SK-N-SH treated with all-trans-retinoic acid at 6 μM for 48 hours (cell line): Measurements from ENCODE around the gene GPR27.

ENCODE experiments used
- ATAC-seq: fragments of 200-7000 bp; cut with Tn5 transposase; 3 replicates; pipeline ENCODE4 v1.9.1; 2020; ENCODE audit warnings: mild to moderate bottlenecking, moderate library complexity
- ARNTL ChIP-seq: fragments of 450-650 bp; formaldehyde crosslinking; IDR thresholded peaks from 2 replicates; pipeline ENCODE4 v1.5.0; 2020; ENCODE audit warnings: low read depth, mild to moderate bottlenecking, moderate library complexity, borderline replicate concordance
- BACH2 ChIP-seq: fragments of 250-450 bp; sonication (Bioruptor Pico); IDR thresholded peaks from 2 replicates; pipeline ENCODE4 v1.9.0; 2021; ENCODE audit warnings: mild to moderate bottlenecking, borderline replicate concordance
- CSRNP3 ChIP-seq: fragments of 250-450 bp; sonication (Bioruptor Pico); IDR thresholded peaks from 2 replicates; pipeline ENCODE4 v1.5.1; 2021; ENCODE audit warnings: mild to moderate bottlenecking, moderate library complexity
- ESRRG ChIP-seq: fragments of 250-450 bp; sonication (Bioruptor Pico); IDR thresholded peaks from 2 replicates; pipeline ENCODE4 v1.6.1; 2021; ENCODE audit warnings: mild to moderate bottlenecking
- GLIS3 ChIP-seq: fragments of 250-450 bp; sonication (Bioruptor Pico); IDR thresholded peaks from 2 replicates; pipeline ENCODE4 v1.5.0; 2020; ENCODE audit warnings: mild to moderate bottlenecking, moderate library complexity
- ISL1 ChIP-seq: fragments of 250-450 bp; sonication (Bioruptor Pico); IDR thresholded peaks from 2 replicates; pipeline ENCODE4 v2.1.2; 2022; ENCODE audit warnings: mild to moderate bottlenecking, moderate library complexity
- OSR1 ChIP-seq: fragments of 250-450 bp; sonication (Bioruptor Pico); IDR thresholded peaks from 2 replicates; pipeline ENCODE4 v1.8.0; 2022; ENCODE audit warnings: moderate library complexity, mild to moderate bottlenecking, inconsistent platforms
- PPARA ChIP-seq: fragments of 250-450 bp; sonication (Bioruptor Pico); IDR thresholded peaks from 2 replicates; pipeline ENCODE4 v1.5.0; 2020; ENCODE audit warnings: mild to moderate bottlenecking, borderline replicate concordance
- SNAI2 ChIP-seq: fragments of 250-450 bp; sonication (Bioruptor Pico); IDR thresholded peaks from 2 replicates; pipeline ENCODE4 v1.5.0; 2020; ENCODE audit warnings: mild to moderate bottlenecking, moderate library complexity
- TOX ChIP-seq: fragments of 250-450 bp; sonication (Bioruptor Pico); IDR thresholded peaks from 2 replicates; pipeline ENCODE4 v1.8.0; 2021; ENCODE audit warnings: mild to moderate bottlenecking, moderate library complexity, borderline replicate concordance
- TSHZ2 ChIP-seq: fragments of 250-450 bp; sonication (Bioruptor Pico); IDR thresholded peaks from 2 replicates; pipeline ENCODE4 v1.5.0; 2020; ENCODE audit warnings: mild to moderate bottlenecking, moderate library complexity
- ZC3H10 ChIP-seq: fragments of 250-450 bp; sonication (Bioruptor Pico); IDR thresholded peaks from 2 replicates; pipeline ENCODE4 v1.5.1; 2021; ENCODE audit warnings: mild to moderate bottlenecking, moderate library complexity
- ZFP30 ChIP-seq: fragments of 450-650 bp; formaldehyde crosslinking; IDR thresholded peaks from 2 replicates; pipeline ENCODE4 v1.5.0; 2022; ENCODE audit warnings: mild to moderate bottlenecking, moderate library complexity
- ZNF565 ChIP-seq: fragments of 450-650 bp; formaldehyde crosslinking; conservative IDR thresholded peaks from 2 replicates; pipeline ENCODE4 v1.5.0; 2020; ENCODE audit warnings: low read depth, mild to moderate bottlenecking, moderate library complexity
- ZNF70 ChIP-seq: fragments of 450-650 bp; formaldehyde crosslinking; IDR thresholded peaks from 2 replicates; pipeline ENCODE4 v1.5.0; 2020; ENCODE audit warnings: mild to moderate bottlenecking, moderate library complexity
- ZNF8 ChIP-seq: fragments of 450-650 bp; formaldehyde crosslinking; IDR thresholded peaks from 2 replicates; pipeline ENCODE4 v1.5.0; 2020; ENCODE audit warnings: mild to moderate bottlenecking, moderate library complexity
- TF ChIP-seq, protein P1 (sequence below): fragments of 250-450 bp; sonication (Bioruptor Pico); IDR thresholded peaks from 2 replicates; pipeline ENCODE4 v1.5.1; 2020; ENCODE audit warnings: low read depth, mild to moderate bottlenecking, moderate library complexity
- TF ChIP-seq, protein P2 (sequence below): fragments of 250-450 bp; sonication (Bioruptor Pico); IDR thresholded peaks from 2 replicates; pipeline ENCODE4 v1.8.0; 2021; ENCODE audit warnings: low read depth, mild to moderate bottlenecking, moderate library complexity, borderline replicate concordance
- TF ChIP-seq, protein P3 (sequence below): fragments of 250-450 bp; sonication (Bioruptor Pico); IDR thresholded peaks from 2 replicates; pipeline ENCODE4 v1.8.0; 2020; ENCODE audit warnings: mild to moderate bottlenecking, moderate library complexity, borderline replicate concordance

GPR27 gene

GRCh38 chr3:71784201-71784913 lies 30.7 kb downstream of the GPR27 start (continued):
- TF ChIP-seq, protein P1, sequence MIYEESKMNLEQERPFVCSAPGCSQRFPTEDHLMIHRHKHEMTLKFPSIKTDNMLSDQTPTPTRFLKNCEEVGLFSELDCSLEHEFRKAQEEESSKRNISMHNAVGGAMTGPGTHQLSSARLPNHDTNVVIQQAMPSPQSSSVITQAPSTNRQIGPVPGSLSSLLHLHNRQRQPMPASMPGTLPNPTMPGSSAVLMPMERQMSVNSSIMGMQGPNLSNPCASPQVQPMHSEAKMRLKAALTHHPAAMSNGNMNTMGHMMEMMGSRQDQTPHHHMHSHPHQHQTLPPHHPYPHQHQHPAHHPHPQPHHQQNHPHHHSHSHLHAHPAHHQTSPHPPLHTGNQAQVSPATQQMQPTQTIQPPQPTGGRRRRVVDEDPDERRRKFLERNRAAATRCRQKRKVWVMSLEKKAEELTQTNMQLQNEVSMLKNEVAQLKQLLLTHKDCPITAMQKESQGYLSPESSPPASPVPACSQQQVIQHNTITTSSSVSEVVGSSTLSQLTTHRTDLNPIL (CRISPR knock-in tag): no peak
- TF ChIP-seq ZNF8 (CRISPR knock-in tag): no peak
- TF ChIP-seq, protein P2, sequence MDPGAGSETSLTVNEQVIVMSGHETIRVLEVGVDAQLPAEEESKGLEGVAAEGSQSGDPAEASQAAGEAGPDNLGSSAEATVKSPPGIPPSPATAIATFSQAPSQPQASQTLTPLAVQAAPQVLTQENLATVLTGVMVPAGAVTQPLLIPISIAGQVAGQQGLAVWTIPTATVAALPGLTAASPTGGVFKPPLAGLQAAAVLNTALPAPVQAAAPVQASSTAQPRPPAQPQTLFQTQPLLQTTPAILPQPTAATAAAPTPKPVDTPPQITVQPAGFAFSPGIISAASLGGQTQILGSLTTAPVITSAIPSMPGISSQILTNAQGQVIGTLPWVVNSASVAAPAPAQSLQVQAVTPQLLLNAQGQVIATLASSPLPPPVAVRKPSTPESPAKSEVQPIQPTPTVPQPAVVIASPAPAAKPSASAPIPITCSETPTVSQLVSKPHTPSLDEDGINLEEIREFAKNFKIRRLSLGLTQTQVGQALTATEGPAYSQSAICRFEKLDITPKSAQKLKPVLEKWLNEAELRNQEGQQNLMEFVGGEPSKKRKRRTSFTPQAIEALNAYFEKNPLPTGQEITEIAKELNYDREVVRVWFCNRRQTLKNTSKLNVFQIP (CRISPR knock-in tag): no peak
- TF ChIP-seq ISL1: no peak
- no peak for TF ChIP-seq ZC3H10 (CRISPR knock-in tag)

DNA sequence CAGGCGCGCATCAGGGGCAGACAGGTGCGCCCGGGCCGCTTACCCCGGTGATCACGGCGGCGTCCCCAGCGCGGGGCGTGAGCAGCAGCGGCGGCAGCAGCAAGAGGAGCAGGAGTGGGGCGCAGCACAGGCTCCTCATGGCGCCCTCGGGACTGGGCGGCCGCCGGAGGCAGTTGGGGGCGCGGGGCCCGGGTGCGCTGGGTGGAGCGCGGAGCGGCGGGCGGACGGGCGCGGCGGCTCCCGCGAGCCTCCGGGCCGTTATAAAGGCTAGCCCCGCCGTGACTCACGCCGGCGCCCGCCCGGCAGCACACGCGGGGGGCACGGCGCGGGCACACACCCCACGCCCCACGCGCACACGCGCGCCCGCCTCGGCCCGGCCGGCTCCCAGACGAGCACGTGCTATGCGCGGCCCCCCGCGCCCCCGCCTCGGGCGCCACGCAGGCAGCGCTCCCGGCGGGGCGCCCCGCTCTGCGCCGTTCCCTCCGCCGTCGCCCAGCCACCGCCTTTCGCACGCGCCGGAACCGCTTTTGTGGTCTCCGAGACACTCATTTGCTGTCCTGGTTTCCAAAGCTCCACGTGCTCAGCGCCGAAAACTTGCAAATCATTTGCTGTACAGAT lies 31.4 kb downstream of the GPR27 start, which contains the start of gene PROK2:
Gene PROK2, minus strand, starts transcription at position 235 of the 618 bp plus-strand sequence. Its CDS starts 96 bp downstream, at position 139.
- ATAC-seq: no peak
- no peak for TF ChIP-seq ISL1
- no peak for TF ChIP-seq CSRNP3 (CRISPR knock-in tag)
- TF ChIP-seq, protein P1 (CRISPR knock-in tag): no peak
- no peak for TF ChIP-seq OSR1 (CRISPR knock-in tag)
- no peak for TF ChIP-seq ZNF565 (CRISPR knock-in tag)
- TF ChIP-seq ZFP30 (CRISPR knock-in tag): no peak

GRCh38 chr3:71785532-71786216 lies 32.0 kb downstream of the GPR27 start:
- ATAC-seq: no peak
- TF ChIP-seq BACH2 (no peak), SNAI2 (CRISPR knock-in tag) (no peak), ARNTL (CRISPR knock-in tag) (no peak), TSHZ2 (CRISPR knock-in tag) (no peak), PPARA (CRISPR knock-in tag) (no peak), GLIS3 (CRISPR knock-in tag) (no peak), ZNF70 (CRISPR knock-in tag) (no peak), ZC3H10 (CRISPR knock-in tag) (no peak), ISL1 (no peak), ESRRG (CRISPR knock-in tag) (no peak), TOX (CRISPR knock-in tag) (no peak), ZNF8 (CRISPR knock-in tag) (no peak)
- TF ChIP-seq, protein P1 (CRISPR knock-in tag): no peak
- TF ChIP-seq, protein P2 (CRISPR knock-in tag): no peak
- TF ChIP-seq, protein P3, sequence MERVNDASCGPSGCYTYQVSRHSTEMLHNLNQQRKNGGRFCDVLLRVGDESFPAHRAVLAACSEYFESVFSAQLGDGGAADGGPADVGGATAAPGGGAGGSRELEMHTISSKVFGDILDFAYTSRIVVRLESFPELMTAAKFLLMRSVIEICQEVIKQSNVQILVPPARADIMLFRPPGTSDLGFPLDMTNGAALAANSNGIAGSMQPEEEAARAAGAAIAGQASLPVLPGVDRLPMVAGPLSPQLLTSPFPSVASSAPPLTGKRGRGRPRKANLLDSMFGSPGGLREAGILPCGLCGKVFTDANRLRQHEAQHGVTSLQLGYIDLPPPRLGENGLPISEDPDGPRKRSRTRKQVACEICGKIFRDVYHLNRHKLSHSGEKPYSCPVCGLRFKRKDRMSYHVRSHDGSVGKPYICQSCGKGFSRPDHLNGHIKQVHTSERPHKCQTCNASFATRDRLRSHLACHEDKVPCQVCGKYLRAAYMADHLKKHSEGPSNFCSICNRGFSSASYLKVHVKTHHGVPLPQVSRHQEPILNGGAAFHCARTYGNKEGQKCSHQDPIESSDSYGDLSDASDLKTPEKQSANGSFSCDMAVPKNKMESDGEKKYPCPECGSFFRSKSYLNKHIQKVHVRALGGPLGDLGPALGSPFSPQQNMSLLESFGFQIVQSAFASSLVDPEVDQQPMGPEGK (CRISPR knock-in tag): no peak
